HepG2 (cell line): Measurements from ENCODE around the gene ALK. TPM values are rescaled to one million over a fixed set of nuclear protein-coding genes. Genes with fewer than 3 reads are reported as not detected.

Experiments used
- ATAC-seq: fragments of 200-7000 bp; cut with Tn5 transposase; 3 replicates; pipeline ENCODE4 v1.9.1; 2020; ENCODE audit warnings: mild to moderate bottlenecking, moderate library complexity
- BruUV-seq: library from RNA; stranded (reverse); fragments of 400-500 nt; replicated peaks from 2 replicates; lab custom pipeline; 2021; lab: Mats Ljungman, UMichigan
- CTCF ChIA-PET: fragments of 300-600 bp; formaldehyde crosslinking; extraction: SDS; loops from one replicate; lab custom pipeline; 2021; ENCODE audit warnings: low total read pairs, inconsistent platforms, low intra/inter-chr PET ratio; lab: Yijun Ruan, JAX
- POLR2A ChIA-PET: fragments of 350-600 bp; sonication (Branson Sonifier 250); formaldehyde crosslinking; loops from one replicate; lab custom pipeline; 2020; ENCODE audit warnings: antibody characterized with exemption, inconsistent platforms; lab: Yijun Ruan, JAX
- DNase-seq: peaks from one replicate; pipeline ENCODE4 v3.0.0-alpha.2; 2015; ENCODE audit warnings: low spot score
- FAIRE-seq: peaks from 3 replicates; lab custom pipeline; 2011; peaks lifted over from hg19 to GRCh38; lab: Jason Lieb, UNC
- H2AFZ ChIP-seq: one replicate; pipeline ENCODE4 v1.6.1; 2011; ENCODE audit warnings: low read length, inconsistent platforms
- H3K27ac ChIP-seq: fragments of 300-600 bp; 3 replicates; pipeline ENCODE4 v1.8.0; 2011; ENCODE audit warnings: mixed run types, mild to moderate bottlenecking, mixed read lengths, low read length, inconsistent platforms; ENCODE audit not compliant: insufficient read depth; ENCODE audit errors: extremely low read length
- H3K27me3 ChIP-seq, 2 experiments: fragments of 200-600 bp in 1 of 2; 2 replicates in 1 of 2; 3 replicates in 1 of 2; pipeline versions ENCODE4 v1.6.0 to v1.8.0; 2011; ENCODE audit warnings: low read length in 2 of 2, mild to moderate bottlenecking in 2 of 2, moderate library complexity in 2 of 2, inconsistent platforms in 1 of 2; ENCODE audit not compliant: insufficient read depth in 2 of 2, control insufficient read depth in 1 of 2
- H3K36me3 ChIP-seq, 2 experiments: fragments of 200-600 bp in 1 of 2; replicated peaks in 1 of 2; 2 replicates in 1 of 2; 3 replicates in 1 of 2; pipeline versions ENCODE4 v1.5.1 to v1.8.0; 2011; ENCODE audit warnings: low read length in 2 of 2, inconsistent platforms in 1 of 2; ENCODE audit not compliant: insufficient read depth in 2 of 2, control insufficient read depth in 1 of 2
- H3K4me1 ChIP-seq: 2 replicates; pipeline ENCODE4 v1.5.1; 2012; ENCODE audit warnings: low read length, inconsistent platforms; ENCODE audit not compliant: insufficient read depth
- H3K4me2 ChIP-seq: 2 replicates; pipeline ENCODE4 v1.6.0; 2011; ENCODE audit warnings: low read depth, low read length, inconsistent platforms
- H3K4me3 ChIP-seq, 3 experiments: fragments of 200-600 bp in 1 of 3; sonication (generic), shearing (Covaris generic) in 1 of 3; replicated peaks in 1 of 3; 2 replicates each; pipeline ENCODE4 v1.5.1; 2011 to 2016; ENCODE audit warnings: low read length in 3 of 3, inconsistent platforms in 2 of 3, low read depth in 2 of 3, mild to moderate bottlenecking in 2 of 3, control low read depth in 1 of 3, mixed read lengths in 1 of 3; ENCODE audit not compliant: insufficient read depth in 1 of 3
- H3K79me2 ChIP-seq: one replicate; pipeline ENCODE4 v1.6.1; 2011; ENCODE audit warnings: low read length, inconsistent platforms; ENCODE audit not compliant: insufficient read depth
- H3K9ac ChIP-seq: 2 replicates; pipeline ENCODE4 v1.6.0; 2011; ENCODE audit warnings: mild to moderate bottlenecking, low read depth, low read length, inconsistent platforms; ENCODE audit not compliant: insufficient read depth
- H3K9me3 ChIP-seq: 2 replicates; pipeline ENCODE4 v1.5.1; 2012; ENCODE audit warnings: mild to moderate bottlenecking, low read length
- H4K20me1 ChIP-seq: 2 replicates; pipeline ENCODE4 v1.6.0; 2011; ENCODE audit warnings: inconsistent platforms, mild to moderate bottlenecking, low read length, moderate library complexity; ENCODE audit not compliant: insufficient read depth
- BCLAF1 ChIP-seq: fragments of 450-650 bp; IDR thresholded peaks from 2 replicates; pipeline ENCODE4 v1.6.1; 2017; ENCODE audit warnings: mild to moderate bottlenecking
- GFI1 ChIP-seq: sonication (generic); formaldehyde crosslinking; IDR thresholded peaks from 2 replicates; pipeline ENCODE4 v1.5.0; 2020; ENCODE audit warnings: missing genetic modification reagents, mild to moderate bottlenecking, borderline replicate concordance
- JUNB ChIP-seq: sonication (generic); formaldehyde crosslinking; IDR thresholded peaks from 2 replicates; pipeline ENCODE4 v1.8.0; 2022; ENCODE audit warnings: missing genetic modification reagents, mild to moderate bottlenecking, borderline replicate concordance
- MIER3 ChIP-seq: IDR thresholded peaks from 2 replicates; pipeline ENCODE4 v1.6.1; 2016; ENCODE audit warnings: missing compliant biosample characterization, borderline replicate concordance
- NCOA1 ChIP-seq: sonication (generic); formaldehyde crosslinking; IDR thresholded peaks from 2 replicates; pipeline ENCODE4 v1.9.0; 2021; ENCODE audit warnings: missing genetic modification reagents
- NR1H2 ChIP-seq: sonication (generic); formaldehyde crosslinking; IDR thresholded peaks from 2 replicates; pipeline ENCODE4 v1.8.1; 2022; ENCODE audit warnings: low read depth, missing genetic modification reagents, borderline replicate concordance
- PHB2 ChIP-seq: fragments of 450-650 bp; IDR thresholded peaks from 2 replicates; pipeline ENCODE4 v1.6.1; 2018; ENCODE audit not compliant: partially characterized antibody
- RXRA ChIP-seq: sonication (generic); formaldehyde crosslinking; IDR thresholded peaks from 2 replicates; pipeline ENCODE4 v1.5.1; 2020; ENCODE audit warnings: missing genetic modification reagents
- SP4 ChIP-seq: sonication (generic); formaldehyde crosslinking; IDR thresholded peaks from 2 replicates; pipeline ENCODE4 v1.8.1; 2023; ENCODE audit warnings: mild to moderate bottlenecking, missing genetic modification reagents
- ZNF501 ChIP-seq: sonication (generic); formaldehyde crosslinking; IDR thresholded peaks from 2 replicates; pipeline ENCODE4 v1.5.1; 2020; ENCODE audit warnings: mild to moderate bottlenecking, moderate library complexity, missing genetic modification reagents
- ZNF576 ChIP-seq: sonication (generic); formaldehyde crosslinking; IDR thresholded peaks from 2 replicates; pipeline ENCODE4 v1.4.0; 2020; ENCODE audit warnings: mild to moderate bottlenecking, missing genetic modification reagents
- WGBS: methylation state at CpG from one replicate; pipeline ENCODE4 v1.1.6; 2017; ENCODE audit warnings: low lambda C conversion rate; 5-methylcytosine and 5-hydroxymethylcytosine counted together
- in situ Hi-C: cut with HindIII; loops from 2 replicates; pipeline ENCODE4 v1.10.0; 2017; ENCODE audit warnings: low pct_unique_long_range_greater_than_20kb; ENCODE audit not compliant: extremely low pct_ligation_motif_present
- intact Hi-C: fragments of 100-400 bp; cut with micrococcal nuclease; formaldehyde crosslinking; loops from one replicate; pipeline ENCODE4 v1.10.0; 2022; ENCODE audit not compliant: unreplicated experiment
- polyA plus RNA-seq, 8 experiments: library from polyadenylated mRNA; depleted of rRNA in 3 of 8; stranded (reverse) in 7 of 8; unstranded in 1 of 8; fragments of >200 nt; fragmentation: Illumina TruSeq in 4 of 8; extraction: Trizol in 4 of 8; gene quantifications; 2 replicates each; pipeline versions ENCODE4 v1.2.1 to v1.2.3, GENCODE V29; 2011 to 2016; ENCODE audit warnings: low read depth in 4 of 8, missing spikeins in 1 of 8, mixed read lengths in 1 of 8; ENCODE audit not compliant: insufficient read depth in 1 of 8
- total RNA-seq, 5 experiments: library from RNA; depleted of rRNA; stranded (reverse); fragments of >200 nt; fragmentation: Illumina TruSeq; extraction: Trizol; gene quantifications; 2 replicates each; pipeline ENCODE4 v1.2.3, GENCODE V29; 2016; ENCODE audit warnings: low read depth in 1 of 5
- TF ChIP-seq, protein P1 (sequence below): IDR thresholded peaks from 2 replicates; pipeline ENCODE4 v1.6.1; 2016; ENCODE audit warnings: low read depth
- TF ChIP-seq, protein P2 (sequence below): sonication (generic); formaldehyde crosslinking; IDR thresholded peaks from 2 replicates; pipeline ENCODE4 v1.5.1; 2020; ENCODE audit warnings: mild to moderate bottlenecking, missing genetic modification reagents

Gene ALK
- total and polyA plus RNA-seq, 2 of the 13 experiments (the other 11 are each of a cell fraction or from before 2014, with no cell fraction given), result not detected

DNA sequence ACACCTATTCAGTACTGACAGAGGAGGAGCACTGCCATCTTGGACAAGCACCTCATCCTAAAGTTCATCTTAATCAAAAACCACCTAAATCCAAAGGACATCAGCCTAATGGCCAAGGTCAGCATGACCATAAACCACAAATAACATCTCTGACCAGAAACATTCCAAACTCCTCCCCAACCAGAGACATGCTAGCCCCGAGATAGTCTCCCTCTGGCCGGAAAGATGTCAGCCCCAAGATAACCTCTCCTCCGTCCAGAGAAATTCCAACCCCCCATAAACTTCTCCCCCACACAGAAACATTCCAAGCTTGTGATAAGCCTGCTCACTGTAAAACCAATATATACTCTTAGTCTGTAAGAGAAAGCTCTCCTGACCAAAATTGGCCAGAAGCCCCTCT lies 545.5 kb downstream of the ALK start:
- Histone ChIP-seq H3K9ac (no peak overlapping the region), H3K36me3 (no peaks in the 10 kb centered on the region), H4K20me1 (no peaks in the 10 kb centered on the region), H3K4me2 (no peak overlapping the region), H3K4me3 (no peak overlapping the region), H2AFZ (no peak overlapping the region), H3K27me3 (no peaks in the 10 kb centered on the region), H3K4me1 (no peaks in the 10 kb centered on the region), H3K79me2 (no peaks in the 10 kb centered on the region), H3K27ac (no peak overlapping the region), H3K9me3 (no peaks in the 10 kb centered on the region)
- TF ChIP-seq NR1H2 (CRISPR knock-in tag), result no peak
- no peak for TF ChIP-seq RXRA (CRISPR knock-in tag)
- no peak for TF ChIP-seq ZNF576 (CRISPR knock-in tag)
- TF ChIP-seq GFI1 (CRISPR knock-in tag), result no peak
- TF ChIP-seq, protein P1, sequence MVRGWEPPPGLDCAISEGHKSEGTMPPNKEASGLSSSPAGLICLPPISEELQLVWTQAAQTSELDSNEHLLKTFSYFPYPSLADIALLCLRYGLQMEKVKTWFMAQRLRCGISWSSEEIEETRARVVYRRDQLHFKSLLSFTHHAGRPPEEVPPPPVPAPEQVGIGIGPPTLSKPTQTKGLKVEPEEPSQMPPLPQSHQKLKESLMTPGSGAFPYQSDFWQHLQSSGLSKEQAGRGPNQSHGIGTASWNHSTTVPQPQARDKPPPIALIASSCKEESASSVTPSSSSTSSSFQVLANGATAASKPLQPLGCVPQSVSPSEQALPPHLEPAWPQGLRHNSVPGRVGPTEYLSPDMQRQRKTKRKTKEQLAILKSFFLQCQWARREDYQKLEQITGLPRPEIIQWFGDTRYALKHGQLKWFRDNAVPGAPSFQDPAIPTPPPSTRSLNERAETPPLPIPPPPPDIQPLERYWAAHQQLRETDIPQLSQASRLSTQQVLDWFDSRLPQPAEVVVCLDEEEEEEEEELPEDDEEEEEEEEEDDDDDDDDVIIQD, result no peak
- no peak for TF ChIP-seq JUNB (CRISPR knock-in tag)
- TF ChIP-seq NCOA1, result no peak
- TF ChIP-seq SP4 (CRISPR knock-in tag), result no peak
- no peak for TF ChIP-seq ZNF501 (CRISPR knock-in tag)
- no peak for TF ChIP-seq PHB2
- no peak for TF ChIP-seq MIER3 (CRISPR knock-in tag)
- TF ChIP-seq BCLAF1, result no peak
- TF ChIP-seq, protein P2, sequence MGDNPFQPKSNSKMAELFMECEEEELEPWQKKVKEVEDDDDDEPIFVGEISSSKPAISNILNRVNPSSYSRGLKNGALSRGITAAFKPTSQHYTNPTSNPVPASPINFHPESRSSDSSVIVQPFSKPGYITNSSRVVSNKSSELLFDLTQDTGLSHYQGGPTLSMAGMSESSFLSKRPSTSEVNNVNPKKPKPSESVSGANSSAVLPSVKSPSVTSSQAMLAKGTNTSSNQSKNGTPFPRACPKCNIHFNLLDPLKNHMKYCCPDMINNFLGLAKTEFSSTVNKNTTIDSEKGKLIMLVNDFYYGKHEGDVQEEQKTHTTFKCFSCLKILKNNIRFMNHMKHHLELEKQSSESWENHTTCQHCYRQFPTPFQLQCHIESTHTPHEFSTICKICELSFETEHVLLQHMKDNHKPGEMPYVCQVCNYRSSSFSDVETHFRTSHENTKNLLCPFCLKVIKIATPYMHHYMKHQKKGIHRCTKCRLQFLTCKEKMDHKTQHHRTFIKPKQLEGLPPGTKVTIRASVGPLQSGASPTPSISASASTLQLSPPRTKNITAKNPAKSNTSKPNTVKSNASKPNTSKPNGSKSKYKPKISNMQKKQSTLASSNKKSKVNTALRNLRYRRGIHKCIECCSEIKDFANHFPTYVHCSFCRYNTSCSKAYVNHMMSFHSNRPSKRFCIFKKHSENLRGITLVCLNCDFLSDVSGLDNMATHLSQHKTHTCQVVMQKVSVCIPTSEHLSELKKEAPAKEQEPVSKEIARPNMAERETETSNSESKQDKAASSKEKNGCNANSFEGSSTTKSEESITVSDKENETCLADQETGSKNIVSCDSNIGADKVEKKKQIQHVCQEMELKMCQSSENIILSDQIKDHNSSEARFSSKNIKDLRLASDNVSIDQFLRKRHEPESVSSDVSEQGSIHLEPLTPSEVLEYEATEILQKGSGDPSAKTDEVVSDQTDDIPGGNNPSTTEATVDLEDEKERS, result no peak
- ATAC-seq (no peak), DNase-seq (no peak), FAIRE-seq (no peak)
- POLR2A ChIA-PET, result no interaction called here
- intact Hi-C loops, result no loop called here
- in situ Hi-C loops, result no loop called here
- 4% methylated on average over 3 of the region's 3 CpGs for WGBS
- CTCF ChIA-PET, result no interaction called here
- BruUV-seq, result no TSS peak
